Measurements from ENCODE around the gene RBM3. TPM values are rescaled to one million over a fixed set of nuclear protein-coding genes. Genes with fewer than 3 reads are reported as not detected.
A peak's percentile ranks its signal among the peaks of the same experiment; 100 is the strongest.

The RBM3 gene
- total and polyA plus RNA-seq, 10 of the 15 experiments (the other 5 are each of a cell fraction or from before 2014, with no cell fraction given): 170 to 467 (median 259) TPM

- peak; percentile 78 for TF ChIP-seq E2F8 (IDR thresholded peaks at IDR 0.05; ENCODE audit: low read depth, partially characterized antibody)
- TF ChIP-seq TCF12 (IDR thresholded peaks at IDR 0.05; ENCODE audit: low read depth, low read length): peak; percentile 63; the same call in 1 of the 2 replicates
- no peak for TF ChIP-seq ZNF592 (IDR thresholded peaks at IDR 0.05)
- peak; percentile 76 for TF ChIP-seq NFYB (IDR thresholded peaks at IDR 0.05; ENCODE audit: insufficient read depth, low read depth, low read length)
- no peak for TF ChIP-seq ZBED1 (IDR thresholded peaks at IDR 0.05; ENCODE audit: borderline replicate concordance)
- TF ChIP-seq SREBF1 (IDR thresholded peaks at IDR 0.05; ENCODE audit: low read length): no peak
- no peak for TF ChIP-seq ZBTB4 (CRISPR knock-in tag; IDR thresholded peaks at IDR 0.05)
- TF ChIP-seq YBX1 (IDR thresholded peaks at IDR 0.05): no peak
- peak in 1 of 2 experiments; percentile 23; a peak in 1 of 4 replicates for TF ChIP-seq BHLHE40 (IDR thresholded peaks at IDR 0.05; ENCODE audit: borderline replicate concordance in 1 of 2, low read depth in 2 of 2, low read length in 1 of 2)
- TF ChIP-seq NR2C1 (IDR thresholded peaks at IDR 0.05): peak; percentile 46; the same call in 1 of the 2 replicates
- TF ChIP-seq NFYA (IDR thresholded peaks at IDR 0.05; ENCODE audit: borderline replicate concordance, low read depth, low read length): no peak
- TF ChIP-seq YY1 (IDR thresholded peaks at IDR 0.05; ENCODE audit: low read depth, low read length): peak; percentile 97
- TF ChIP-seq STAT3 (IDR thresholded peaks at IDR 0.05; ENCODE audit: low read depth, low read length): no peak
- TF ChIP-seq ZNF384 (IDR thresholded peaks at IDR 0.05; ENCODE audit: borderline replicate concordance, low read depth, low read length): no peak
- TF ChIP-seq MLLT1 (IDR thresholded peaks at IDR 0.05): 0 out of 2 replicates have a peak, but pooled peaks have one; percentile 54
- peak in 1 of 2 experiments; percentile 61; a peak in 1 of 3 replicates for TF ChIP-seq EGR1 (IDR thresholded peaks at IDR 0.05; ENCODE audit: borderline replicate concordance in 1 of 2, low read depth in 2 of 2, low read length in 2 of 2)
These were observed at the start of gene RBM3 (continued) for GRCh38 chrX:48574270-48575266.
